Mammary epithelial cell (primary cell): ENCODE data around the gene OPHN1.

ENCODE experiments used
- EZH2 ChIP-seq: IDR thresholded peaks from 2 replicates; pipeline ENCODE4 v1.6.1; 2012; ENCODE audit warnings: low read length, inconsistent platforms, borderline replicate concordance
- TF ChIP-seq, protein P1 (sequence below), 2 donors: IDR thresholded peaks in 1 of 2; conservative IDR thresholded peaks in 1 of 2; 2 replicates each; pipeline ENCODE4 v1.5.1; 2011 to 2012; ENCODE audit warnings: inconsistent platforms in 2 of 2, low read length in 2 of 2, mild to moderate bottlenecking in 2 of 2, control low read depth in 1 of 2, low read depth in 1 of 2; ENCODE audit not compliant: insufficient read depth in 1 of 2; ENCODE audit errors: extremely low read depth in 1 of 2

GRCh38 chrX:68084765-68085164 is 348.5 kb downstream of the OPHN1 start:
- TF ChIP-seq, protein P1, sequence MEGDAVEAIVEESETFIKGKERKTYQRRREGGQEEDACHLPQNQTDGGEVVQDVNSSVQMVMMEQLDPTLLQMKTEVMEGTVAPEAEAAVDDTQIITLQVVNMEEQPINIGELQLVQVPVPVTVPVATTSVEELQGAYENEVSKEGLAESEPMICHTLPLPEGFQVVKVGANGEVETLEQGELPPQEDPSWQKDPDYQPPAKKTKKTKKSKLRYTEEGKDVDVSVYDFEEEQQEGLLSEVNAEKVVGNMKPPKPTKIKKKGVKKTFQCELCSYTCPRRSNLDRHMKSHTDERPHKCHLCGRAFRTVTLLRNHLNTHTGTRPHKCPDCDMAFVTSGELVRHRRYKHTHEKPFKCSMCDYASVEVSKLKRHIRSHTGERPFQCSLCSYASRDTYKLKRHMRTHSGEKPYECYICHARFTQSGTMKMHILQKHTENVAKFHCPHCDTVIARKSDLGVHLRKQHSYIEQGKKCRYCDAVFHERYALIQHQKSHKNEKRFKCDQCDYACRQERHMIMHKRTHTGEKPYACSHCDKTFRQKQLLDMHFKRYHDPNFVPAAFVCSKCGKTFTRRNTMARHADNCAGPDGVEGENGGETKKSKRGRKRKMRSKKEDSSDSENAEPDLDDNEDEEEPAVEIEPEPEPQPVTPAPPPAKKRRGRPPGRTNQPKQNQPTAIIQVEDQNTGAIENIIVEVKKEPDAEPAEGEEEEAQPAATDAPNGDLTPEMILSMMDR (conservative IDR thresholded peaks at IDR 0.05 in 1 of 2, IDR thresholded peaks at IDR 0.05 in 1 of 2; ENCODE audit: extremely low read depth in 1 of 2, insufficient read depth in 1 of 2, low read depth in 1 of 2, low read length in 2 of 2): no peak
- no peak for TF ChIP-seq EZH2
